OCI-M2 (cell line): ENCODE measurements around the gene ARHGAP12.
"Not testable (repeated sequence)": the region's sequence is repeated elsewhere in the genome, so short reads cannot be mapped to it uniquely, and the experiment has no call there.

Source experiments
- DNase-seq: peaks from one replicate; lab custom pipeline; 2025; ENCODE audit not compliant: unreplicated experiment; lab: John Stamatoyannopoulos, UW

ARHGAP12 gene

GRCh38 chr10:31771331-31771831, 157.2 kb downstream of the ARHGAP12 start:
- no peak for DNase-seq

DNA sequence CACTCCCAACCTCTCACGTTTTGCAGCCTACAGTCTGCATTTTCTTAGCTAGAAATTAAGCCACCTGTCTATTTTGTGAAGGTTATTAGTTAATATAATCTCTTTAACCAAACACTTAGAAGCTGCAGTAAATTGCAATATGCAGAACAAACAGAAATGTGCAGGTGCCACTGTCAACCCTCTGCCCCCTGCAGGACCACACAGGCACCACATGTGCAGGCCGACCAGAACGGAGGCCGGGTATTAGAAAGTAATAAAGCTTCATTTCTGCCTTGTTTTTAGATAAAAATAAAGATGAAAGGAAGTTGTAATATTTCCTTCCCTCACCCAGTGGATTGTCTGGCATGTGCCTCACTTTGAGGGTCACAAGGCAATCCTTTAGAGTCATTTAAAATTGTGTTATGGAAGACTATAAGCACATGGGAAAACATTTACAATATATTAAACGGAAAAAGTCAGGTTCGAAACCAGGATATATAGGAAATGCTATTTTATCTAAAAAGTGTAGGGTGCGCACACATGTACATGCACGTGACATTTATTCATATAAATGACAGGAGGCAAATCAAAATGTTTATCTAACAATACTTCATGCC, 158.2 kb downstream of the ARHGAP12 start:
- no peak for DNase-seq

DNA sequence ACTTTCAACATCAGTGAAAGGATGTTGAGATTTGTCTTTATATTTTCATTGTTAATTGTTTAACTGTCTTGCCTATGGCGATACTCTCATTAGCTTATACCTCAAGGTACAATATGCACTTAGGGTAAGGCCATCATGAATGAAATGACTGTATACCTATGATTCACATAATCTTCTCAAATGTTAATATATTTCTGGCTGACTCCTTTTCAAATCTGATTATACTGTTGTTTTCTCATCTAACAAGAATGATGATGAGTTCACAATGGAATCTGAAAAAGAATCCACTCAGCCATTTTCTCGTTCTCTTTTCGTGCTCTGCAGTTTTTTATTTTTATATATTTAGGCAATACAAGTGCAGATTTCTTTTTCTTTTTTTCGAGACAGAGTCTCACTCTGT, 159.1 kb downstream of the ARHGAP12 start:
- no peak for DNase-seq

DNA sequence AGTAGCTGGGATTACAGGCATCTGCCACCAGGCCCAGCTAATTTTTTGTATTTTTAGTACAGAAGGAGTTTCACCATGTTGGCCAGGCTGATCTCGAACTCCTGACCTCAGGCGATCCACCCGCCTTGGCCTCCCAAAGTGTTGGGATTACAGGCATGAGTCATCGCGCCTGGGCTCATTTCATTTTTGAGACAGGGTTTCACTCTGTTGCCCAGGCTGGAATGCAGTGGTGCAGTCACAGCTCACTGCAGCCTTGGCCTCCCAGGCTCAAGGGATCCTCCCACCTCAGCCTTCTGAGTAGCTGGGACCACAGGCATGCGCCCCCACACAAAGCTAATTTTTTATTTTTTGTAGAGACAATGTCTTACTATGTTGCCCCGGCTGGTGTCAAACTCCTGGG, 159.7 kb downstream of the ARHGAP12 start:
- DNase-seq, result not testable (repeated sequence)

GRCh38 chr10:31768467-31768866, 160.2 kb downstream of the ARHGAP12 start:
- DNase-seq, result no peak

- DNase-seq, result no peak
These were observed 163.1 kb downstream of the ARHGAP12 start for GRCh38 chr10:31765541-31765940.

- no peak for DNase-seq
These were observed 166.3 kb downstream of the ARHGAP12 start for GRCh38 chr10:31762316-31762715.

- no peak for DNase-seq
These were observed 167.5 kb downstream of the ARHGAP12 start for GRCh38 chr10:31761156-31761555.

DNA sequence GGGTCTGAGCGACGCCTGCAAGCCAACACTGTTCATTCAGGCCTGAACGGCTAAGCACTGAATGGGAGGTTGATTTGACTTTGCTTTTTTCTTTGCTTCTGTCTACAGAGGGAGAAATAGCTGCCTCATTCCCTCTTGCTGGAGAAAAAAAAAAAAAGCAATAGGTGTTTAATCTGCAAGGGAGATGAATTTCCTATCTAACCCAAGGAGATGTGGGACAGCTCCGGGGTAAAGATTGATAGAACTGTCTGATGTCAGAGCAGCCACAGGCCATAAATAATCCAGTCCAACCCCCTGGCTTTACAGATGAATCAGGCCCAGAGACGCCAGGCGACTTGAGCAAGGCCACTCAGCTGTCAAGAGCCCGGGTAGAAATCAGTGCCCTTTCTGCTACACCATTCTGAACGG, 168.0 kb downstream of the ARHGAP12 start:
- no peak for DNase-seq

DNA sequence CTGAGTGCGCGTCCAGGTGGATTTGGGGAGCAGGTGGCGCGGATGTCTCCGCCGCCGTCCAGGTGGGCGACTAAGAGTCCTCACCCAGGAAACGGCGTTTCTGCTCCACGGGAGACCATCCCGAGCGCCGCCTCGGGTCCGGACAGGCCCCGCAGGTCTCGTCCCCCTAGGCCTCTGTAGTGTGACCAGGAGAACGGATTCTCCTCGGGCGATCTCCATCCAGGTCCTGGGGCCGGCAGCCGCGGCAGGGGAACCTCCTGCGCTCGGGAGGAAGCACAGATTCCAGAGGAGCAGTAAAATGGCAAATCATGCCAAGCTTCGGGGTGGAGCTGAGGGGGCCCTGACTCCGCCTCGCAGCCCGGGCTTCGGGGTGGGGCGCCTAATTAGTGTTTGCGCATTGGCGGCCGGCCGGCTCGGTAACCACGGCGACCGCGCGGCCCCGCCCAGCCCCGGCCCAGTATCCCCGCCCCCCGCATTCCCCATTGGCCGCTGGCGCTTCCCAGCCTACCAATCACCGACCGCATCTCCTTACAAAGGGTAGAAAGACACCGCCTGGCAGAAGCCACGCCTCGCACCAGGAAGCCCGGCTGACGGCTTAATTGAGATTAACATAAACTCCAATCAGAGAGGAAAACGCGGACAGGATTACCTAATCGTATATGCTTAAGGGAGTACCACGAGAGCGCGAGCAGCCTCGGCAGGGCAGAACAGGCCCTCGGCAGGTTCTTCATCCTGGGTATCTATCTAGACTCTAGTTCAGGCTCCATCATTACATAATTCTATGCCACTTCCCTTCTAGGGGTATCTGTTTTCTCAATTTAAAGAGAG, 168.6 kb downstream of the ARHGAP12 start:
- DNase-seq, result peak; percentile 31

DNA sequence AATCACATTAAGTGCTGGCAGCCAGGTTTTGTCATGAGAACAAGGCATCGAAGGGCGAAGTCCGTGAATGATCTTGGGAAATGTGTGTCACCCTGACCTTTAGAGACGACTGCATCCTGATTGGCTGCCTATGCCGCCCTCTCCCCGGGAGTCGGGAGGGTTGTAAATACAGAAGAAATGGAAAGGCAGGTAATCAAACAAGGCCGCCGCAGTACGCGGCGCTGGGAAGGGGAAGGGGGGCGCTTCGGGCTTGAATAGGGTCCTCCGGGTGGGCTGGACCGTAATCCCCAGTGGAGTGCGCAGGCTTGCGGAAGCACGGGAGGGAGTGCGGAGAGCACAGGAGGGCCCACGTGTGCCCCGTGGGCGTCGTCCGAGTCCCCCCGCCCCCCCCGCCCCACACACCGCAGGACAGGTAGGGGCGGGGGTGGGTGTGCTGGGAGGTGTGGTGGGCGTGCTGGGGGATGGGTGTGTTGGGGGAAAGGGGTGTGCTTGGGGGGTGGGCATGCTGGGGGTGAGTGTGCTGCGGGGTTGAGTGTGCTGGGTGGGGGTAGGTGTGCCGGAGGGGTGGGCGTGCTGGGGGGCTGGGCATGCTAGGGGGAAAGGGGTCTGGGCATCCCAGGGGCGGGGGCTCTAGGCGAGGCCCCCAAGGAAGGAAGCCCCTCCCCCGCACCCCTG, 169.4 kb downstream of the ARHGAP12 start:
- no peak for DNase-seq

GRCh38 chr10:31758495-31758894, 170.1 kb downstream of the ARHGAP12 start:
- no peak for DNase-seq

DNA sequence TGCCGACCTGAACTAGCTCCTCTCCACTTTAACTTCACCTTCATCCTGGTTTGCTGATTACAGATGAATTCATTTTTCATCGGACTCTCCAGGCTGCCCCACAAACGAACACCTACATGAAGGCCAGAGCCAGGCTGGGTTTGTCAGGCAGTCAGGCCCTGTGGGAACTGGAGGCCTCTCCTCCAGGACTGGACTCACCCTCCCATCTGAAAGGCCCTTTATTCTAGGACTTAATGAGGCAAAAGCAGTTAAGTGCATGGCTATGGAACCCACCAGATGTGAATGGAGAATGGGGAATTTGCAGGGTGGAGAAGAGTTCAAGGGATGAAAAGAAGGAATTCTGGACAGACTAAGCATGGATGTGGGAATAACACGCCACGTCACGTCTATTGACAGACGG, 170.8 kb downstream of the ARHGAP12 start:
- no peak for DNase-seq

DNA sequence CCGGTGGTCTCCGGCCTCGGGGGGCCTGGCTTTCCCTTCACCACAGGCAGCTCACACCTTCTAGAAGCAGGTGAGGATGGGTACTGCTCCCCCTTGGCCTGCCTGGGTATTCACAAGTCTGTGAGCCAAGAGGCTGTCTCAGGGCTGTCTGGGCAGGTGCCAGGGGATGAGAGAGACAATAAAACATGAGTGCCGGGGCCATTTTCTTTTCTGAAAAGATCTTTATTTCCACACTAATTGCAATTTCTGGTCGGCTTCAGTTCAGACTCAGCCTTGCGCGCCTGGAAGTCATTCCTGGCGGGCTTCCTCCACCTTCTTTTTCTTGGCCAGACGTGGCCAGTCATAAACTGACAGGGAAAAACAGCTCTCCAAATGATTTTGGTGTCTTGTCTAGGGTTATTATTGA, 171.2 kb downstream of the ARHGAP12 start:
- DNase-seq, result no peak

- no peak for DNase-seq
These were observed 171.9 kb downstream of the ARHGAP12 start for GRCh38 chr10:31756729-31757110.

GRCh38 chr10:31756101-31756728, 172.4 kb downstream of the ARHGAP12 start:
- no peak for DNase-seq
